ENCODE data around the gene ADD1.
"Not testable (repeated sequence)": the region's sequence is repeated elsewhere in the genome, so short reads cannot be mapped to it uniquely, and the experiment has no call there.

The ADD1 gene

GRCh38 chr4:2937986-2938385 lies 94.3 kb downstream of the ADD1 start:
- DNase-seq: no peak

- not testable (repeated sequence) for DNase-seq
Measured at GRCh38 chr4:2938411-2938810, 94.8 kb downstream of the ADD1 start.

- DNase-seq: no peak
Measured at GRCh38 chr4:2938906-2939305, 95.3 kb downstream of the ADD1 start.

GRCh38 chr4:2939383-2940243 lies 96.0 kb downstream of the ADD1 start:
- DNase-seq: no peak

GRCh38 chr4:2940267-2941137 lies 96.9 kb downstream of the ADD1 start:
- no peak for DNase-seq

- no peak for DNase-seq
Measured at GRCh38 chr4:2941138-2942036, 97.7 kb downstream of the ADD1 start.

- DNase-seq: no peak
Measured at GRCh38 chr4:2942037-2942531, 98.4 kb downstream of the ADD1 start.

- no peak for DNase-seq
Measured at GRCh38 chr4:2942532-2943363, 99.1 kb downstream of the ADD1 start.

- DNase-seq: no peak
Measured at GRCh38 chr4:2943364-2944090, 99.9 kb downstream of the ADD1 start.

- no peak for DNase-seq
Measured at GRCh38 chr4:2944091-2944482, 100.4 kb downstream of the ADD1 start.

GRCh38 chr4:2944586-2945526 lies 101.2 kb downstream of the ADD1 start:
- DNase-seq: no peak

GRCh38 chr4:2945619-2946604 lies 102.3 kb downstream of the ADD1 start:
- DNase-seq: not testable (repeated sequence)

- no peak for DNase-seq
Measured at GRCh38 chr4:2946812-2947600, 103.4 kb downstream of the ADD1 start.

GRCh38 chr4:2947926-2948325 lies 104.3 kb downstream of the ADD1 start:
- DNase-seq: no peak

GRCh38 chr4:2948895-2949781 lies 105.5 kb downstream of the ADD1 start:
- DNase-seq: peak in 1 of 3 experiments; percentile 15

GRCh38 chr4:2949782-2950125 lies 106.1 kb downstream of the ADD1 start:
- DNase-seq: no peak
